ENCODE measurements around the gene COPS3.

COPS3 gene

GRCh38 chr17:17215575-17215974 is 65.5 kb downstream of the COPS3 start:
- H3K27ac ChIP-seq (ENCODE audit: low read length), result no peak overlapping the region
- no peak overlapping the region for H3K4me2 ChIP-seq (ENCODE audit: low read depth, low read length)
- no peak for DNase-seq
- H3K4me1 ChIP-seq (ENCODE audit: low read length), result no peaks in the 10 kb centered on the region
- no peaks in the 10 kb centered on the region for H4K20me1 ChIP-seq (ENCODE audit: insufficient read depth, low read length)
- no peaks in the 10 kb centered on the region; the same call in 1 of the 2 replicates for H3K79me2 ChIP-seq (ENCODE audit: low read length)
- no peak overlapping the region for H2AFZ ChIP-seq (ENCODE audit: low read length)
- TF ChIP-seq EZH2phosphoT487 (IDR thresholded peaks at IDR 0.05; ENCODE audit: low read length) (no peak), EZH2 (optimal IDR thresholded peaks at IDR 0.05; ENCODE audit: low read depth, low read length) (no peak), CTCF (IDR thresholded peaks at IDR 0.05; ENCODE audit: low read length) (no peak)
- H3K27me3 ChIP-seq (replicated peaks; ENCODE audit: insufficient read depth, low read length), result no peaks in the 10 kb centered on the region
- peaks cover 11% of the 10 kb centered on the region; the same call in 1 of the 2 replicates for H3K36me3 ChIP-seq (replicated peaks; ENCODE audit: insufficient read depth, low read length)
- H3K9ac ChIP-seq (ENCODE audit: low read length), result no peak overlapping the region
- H3K9me2 ChIP-seq (replicated peaks; ENCODE audit: insufficient read depth, low read length), result no peaks in the 10 kb centered on the region
- H3K4me3 ChIP-seq (ENCODE audit: low read length), result no peak overlapping the region
- H3K9me3 ChIP-seq (replicated peaks; ENCODE audit: insufficient read depth, low read length), result no peaks in the 10 kb centered on the region
- no peaks in the 10 kb centered on the region for H3F3A ChIP-seq (ENCODE audit: insufficient read depth, low read length)

- Histone ChIP-seq H3K9ac (ENCODE audit: low read length) (no peak overlapping the region), H3K27me3 (replicated peaks; ENCODE audit: insufficient read depth, low read length) (no peaks in the 10 kb centered on the region), H3K36me3 (replicated peaks; ENCODE audit: insufficient read depth, low read length) (peaks cover 11% of the 10 kb centered on the region; the same call in 1 of the 2 replicates), H3K9me2 (replicated peaks; ENCODE audit: insufficient read depth, low read length) (no peaks in the 10 kb centered on the region), H3K4me1 (ENCODE audit: low read length) (no peaks in the 10 kb centered on the region), H2AFZ (ENCODE audit: low read length) (no peak overlapping the region), H3K9me3 (replicated peaks; ENCODE audit: insufficient read depth, low read length) (no peaks in the 10 kb centered on the region), H3K4me3 (ENCODE audit: low read length) (no peak overlapping the region), H3K27ac (ENCODE audit: low read length) (no peak overlapping the region), H3K4me2 (ENCODE audit: low read depth, low read length) (no peak overlapping the region), H3F3A (ENCODE audit: insufficient read depth, low read length) (no peaks in the 10 kb centered on the region), H4K20me1 (ENCODE audit: insufficient read depth, low read length) (no peaks in the 10 kb centered on the region), H3K79me2 (ENCODE audit: low read length) (no peaks in the 10 kb centered on the region)
- no peak for DNase-seq
- TF ChIP-seq EZH2 (optimal IDR thresholded peaks at IDR 0.05; ENCODE audit: low read depth, low read length), result no peak
- TF ChIP-seq EZH2phosphoT487 (IDR thresholded peaks at IDR 0.05; ENCODE audit: low read length), result no peak
- TF ChIP-seq CTCF (IDR thresholded peaks at IDR 0.05; ENCODE audit: low read length), result no peak
Observed at GRCh38 chr17:17214646-17215436, 66.2 kb downstream of the COPS3 start.

- no peak for TF ChIP-seq EZH2phosphoT487 (IDR thresholded peaks at IDR 0.05; ENCODE audit: low read length)
- TF ChIP-seq CTCF (IDR thresholded peaks at IDR 0.05; ENCODE audit: low read length), result no peak
- no peak for TF ChIP-seq EZH2 (optimal IDR thresholded peaks at IDR 0.05; ENCODE audit: low read depth, low read length)
- DNase-seq, result no peak
- peaks cover 11% of the 10 kb centered on the region; the same call in 1 of the 2 replicates for H3K36me3 ChIP-seq (replicated peaks; ENCODE audit: insufficient read depth, low read length)
- no peak overlapping the region for H3K4me3 ChIP-seq (ENCODE audit: low read length)
- H2AFZ ChIP-seq (ENCODE audit: low read length), result no peak overlapping the region
- H4K20me1 ChIP-seq (ENCODE audit: insufficient read depth, low read length), result no peaks in the 10 kb centered on the region
- 0 out of 2 replicates have a peak, but pooled peaks cover 4% of the 10 kb centered on the region for H3F3A ChIP-seq (ENCODE audit: insufficient read depth, low read length)
- H3K9me3 ChIP-seq (replicated peaks; ENCODE audit: insufficient read depth, low read length), result no peaks in the 10 kb centered on the region
- H3K79me2 ChIP-seq (ENCODE audit: low read length), result no peaks in the 10 kb centered on the region
- H3K27ac ChIP-seq (ENCODE audit: low read length), result no peak overlapping the region
- H3K4me1 ChIP-seq (ENCODE audit: low read length), result no peaks in the 10 kb centered on the region
- no peaks in the 10 kb centered on the region for H3K9me2 ChIP-seq (replicated peaks; ENCODE audit: insufficient read depth, low read length)
- H3K9ac ChIP-seq (ENCODE audit: low read length), result no peak overlapping the region
- no peak overlapping the region for H3K4me2 ChIP-seq (ENCODE audit: low read depth, low read length)
- no peaks in the 10 kb centered on the region for H3K27me3 ChIP-seq (replicated peaks; ENCODE audit: insufficient read depth, low read length)
Observed at GRCh38 chr17:17213775-17214174, 67.3 kb downstream of the COPS3 start.
